Natural killer cell (primary cell): ENCODE measurements around the gene SEPHS1. TPM values are rescaled to one million over a fixed set of nuclear protein-coding genes. Genes with fewer than 3 reads are reported as not detected.

Experiments
- ATAC-seq, 3 donors: fragments of 150-1000 bp in 2 of 3; fragments of 200-7000 bp in 1 of 3; cut with Tn5 transposase; 1 replicate in 1 of 3; 2 replicates in 2 of 3; pipeline ENCODE4 v1.10.0; 2021; ENCODE audit warnings: mild to moderate bottlenecking in 2 of 3, moderate library complexity in 2 of 3
- DNase-seq, 2 donors: peaks; one replicate each; pipeline versions ENCODE4 v3.0.0 to v3.0.0-alpha.2; 2013 to 2021; ENCODE audit warnings: mixed read lengths in 1 of 2
- H3K27ac ChIP-seq: one replicate; pipeline ENCODE4 v1.5.1; 2013; ENCODE audit warnings: mild to moderate bottlenecking, low read length
- H3K27me3 ChIP-seq: one replicate; pipeline ENCODE4 v1.6.1; 2013; ENCODE audit warnings: low read length; ENCODE audit not compliant: control insufficient read depth, insufficient read depth
- H3K36me3 ChIP-seq: one replicate; pipeline ENCODE4 v1.6.1; 2013; ENCODE audit warnings: low read length; ENCODE audit not compliant: control insufficient read depth, insufficient read depth
- H3K4me1 ChIP-seq: one replicate; pipeline ENCODE4 v1.6.1; 2013; ENCODE audit warnings: low read length; ENCODE audit not compliant: control insufficient read depth, insufficient read depth
- H3K4me3 ChIP-seq: one replicate; pipeline ENCODE4 v1.5.1; 2013; ENCODE audit warnings: low read length
- H3K9me3 ChIP-seq: one replicate; pipeline ENCODE4 v1.6.1; 2013; ENCODE audit warnings: low read length; ENCODE audit not compliant: control insufficient read depth, insufficient read depth
- H3K27ac Mint-ChIP-seq, 2 donors: one replicate each; pipeline ENCODE4 v1.8.0; 2022; ENCODE audit warnings: mild to moderate bottlenecking in 2 of 2, mixed read lengths in 2 of 2, moderate library complexity in 1 of 2
- H3K27me3 Mint-ChIP-seq, 2 donors: one replicate each; pipeline ENCODE4 v1.8.0; 2022; ENCODE audit warnings: low read depth in 2 of 2, mixed read lengths in 2 of 2
- H3K36me3 Mint-ChIP-seq: one replicate; pipeline ENCODE4 v1.8.0; 2022; ENCODE audit warnings: mixed read lengths
- H3K4me1 Mint-ChIP-seq, 2 donors: one replicate each; pipeline ENCODE4 v1.8.0; 2022; ENCODE audit warnings: mixed read lengths in 2 of 2
- H3K4me3 Mint-ChIP-seq: one replicate; pipeline ENCODE4 v1.8.0; 2022; ENCODE audit warnings: mild to moderate bottlenecking, moderate library complexity, mixed read lengths
- H3K9me3 Mint-ChIP-seq, 2 donors: one replicate each; pipeline ENCODE4 v1.8.0; 2022; ENCODE audit warnings: mixed read lengths in 2 of 2
- WGBS: methylation state at CpG from one replicate; pipeline ENCODE4 v1.1.7; 2013; ENCODE audit warnings: missing lambda C conversion rate; ENCODE audit not compliant: insufficient coverage; 5-methylcytosine and 5-hydroxymethylcytosine counted together
- intact Hi-C: fragments of 100-400 bp; cut with micrococcal nuclease; formaldehyde crosslinking; loops from one replicate; pipeline ENCODE4 v1.14.2; 2022
- total RNA-seq, 4 donors: library from RNA; stranded (reverse); fragments of 120-200 nt in 1 of 4; gene quantifications; one replicate each; pipeline versions ENCODE4 v1.2.3 to v1.2.4, GENCODE V29; 2013 to 2022
- TF ChIP-seq, protein P1 (sequence below): fragments of 200-600 bp; IDR thresholded peaks from one replicate; pipeline ENCODE4 v1.8.0; 2022; ENCODE audit warnings: antibody characterized with exemption

Gene SEPHS1
- total RNA-seq, 3 donors from 2014 or later (not counting 1 experiment from before 2014, with no cell fraction given) = 20.4 to 28.2 (median 23.4) TPM

DNA sequence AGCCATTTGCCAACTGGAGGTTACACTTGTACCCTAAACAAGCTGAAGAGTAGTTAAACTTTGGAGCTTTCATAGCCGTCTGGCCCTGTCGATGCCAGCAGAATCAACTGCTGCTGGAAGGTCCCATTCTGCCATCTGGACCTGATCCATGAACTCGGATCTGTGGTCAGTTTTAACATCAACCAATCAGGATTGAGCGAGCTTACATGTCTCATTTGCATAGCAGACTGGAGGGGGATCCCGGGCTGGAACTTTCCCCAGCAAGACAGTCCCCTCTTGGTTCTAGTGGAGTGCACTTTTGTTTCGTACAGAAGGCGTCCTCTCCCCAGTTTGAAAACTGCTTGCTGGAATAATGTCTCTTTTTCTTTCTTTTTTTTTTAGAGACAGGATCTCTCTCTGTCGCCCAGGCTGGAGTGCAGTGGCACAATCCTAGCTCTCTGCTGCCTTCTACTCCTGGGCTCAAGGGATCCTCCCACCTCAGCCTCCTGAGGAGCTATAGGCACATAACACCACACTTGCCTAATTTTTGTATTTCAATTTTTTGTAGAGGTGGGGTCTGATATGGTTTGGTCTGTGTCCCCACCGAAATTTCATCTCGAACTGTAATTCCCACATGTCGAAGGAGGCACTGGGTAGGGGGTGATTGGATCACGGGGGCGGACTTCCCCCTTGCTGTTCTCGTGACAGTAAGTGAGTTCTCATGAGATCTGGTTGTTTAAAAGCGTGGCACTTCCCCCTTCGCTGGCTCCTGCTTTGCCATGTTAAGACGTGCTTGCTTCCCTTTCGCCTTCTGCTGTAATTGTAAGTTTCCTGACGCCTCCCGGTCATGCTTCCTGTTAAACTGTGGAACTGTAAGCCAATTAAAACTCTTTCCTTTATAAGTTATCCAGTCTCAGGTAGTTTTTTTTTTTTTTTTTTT, 42.8 kb upstream of the SEPHS1 start:
- no peak overlapping the region for H3K4me3 Mint-ChIP-seq
- H3K27me3 Mint-ChIP-seq = peaks cover 11 to 15% of the 10 kb centered on the region in 2 donors
- H3K4me1 Mint-ChIP-seq = no peaks in the 10 kb centered on the region
- H3K9me3 ChIP-seq = no peaks in the 10 kb centered on the region
- intact Hi-C loops = no loop called here
- TF ChIP-seq, protein P1, sequence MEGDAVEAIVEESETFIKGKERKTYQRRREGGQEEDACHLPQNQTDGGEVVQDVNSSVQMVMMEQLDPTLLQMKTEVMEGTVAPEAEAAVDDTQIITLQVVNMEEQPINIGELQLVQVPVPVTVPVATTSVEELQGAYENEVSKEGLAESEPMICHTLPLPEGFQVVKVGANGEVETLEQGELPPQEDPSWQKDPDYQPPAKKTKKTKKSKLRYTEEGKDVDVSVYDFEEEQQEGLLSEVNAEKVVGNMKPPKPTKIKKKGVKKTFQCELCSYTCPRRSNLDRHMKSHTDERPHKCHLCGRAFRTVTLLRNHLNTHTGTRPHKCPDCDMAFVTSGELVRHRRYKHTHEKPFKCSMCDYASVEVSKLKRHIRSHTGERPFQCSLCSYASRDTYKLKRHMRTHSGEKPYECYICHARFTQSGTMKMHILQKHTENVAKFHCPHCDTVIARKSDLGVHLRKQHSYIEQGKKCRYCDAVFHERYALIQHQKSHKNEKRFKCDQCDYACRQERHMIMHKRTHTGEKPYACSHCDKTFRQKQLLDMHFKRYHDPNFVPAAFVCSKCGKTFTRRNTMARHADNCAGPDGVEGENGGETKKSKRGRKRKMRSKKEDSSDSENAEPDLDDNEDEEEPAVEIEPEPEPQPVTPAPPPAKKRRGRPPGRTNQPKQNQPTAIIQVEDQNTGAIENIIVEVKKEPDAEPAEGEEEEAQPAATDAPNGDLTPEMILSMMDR = no peak
- H3K9me3 Mint-ChIP-seq = no peaks in the 10 kb centered on the region
- H3K27ac Mint-ChIP-seq = no peak overlapping the region
- no peaks in the 10 kb centered on the region for H3K27me3 ChIP-seq
- H3K36me3 Mint-ChIP-seq = no peaks in the 10 kb centered on the region
- H3K4me1 ChIP-seq = no peaks in the 10 kb centered on the region
- no peak overlapping the region for H3K27ac ChIP-seq
- no peaks in the 10 kb centered on the region for H3K36me3 ChIP-seq
- DNase-seq (no peak), ATAC-seq (no peak)
- H3K4me3 ChIP-seq = no peak overlapping the region
- WGBS = 44% methylated on average over 20 of the region's 20 CpGs

DNA sequence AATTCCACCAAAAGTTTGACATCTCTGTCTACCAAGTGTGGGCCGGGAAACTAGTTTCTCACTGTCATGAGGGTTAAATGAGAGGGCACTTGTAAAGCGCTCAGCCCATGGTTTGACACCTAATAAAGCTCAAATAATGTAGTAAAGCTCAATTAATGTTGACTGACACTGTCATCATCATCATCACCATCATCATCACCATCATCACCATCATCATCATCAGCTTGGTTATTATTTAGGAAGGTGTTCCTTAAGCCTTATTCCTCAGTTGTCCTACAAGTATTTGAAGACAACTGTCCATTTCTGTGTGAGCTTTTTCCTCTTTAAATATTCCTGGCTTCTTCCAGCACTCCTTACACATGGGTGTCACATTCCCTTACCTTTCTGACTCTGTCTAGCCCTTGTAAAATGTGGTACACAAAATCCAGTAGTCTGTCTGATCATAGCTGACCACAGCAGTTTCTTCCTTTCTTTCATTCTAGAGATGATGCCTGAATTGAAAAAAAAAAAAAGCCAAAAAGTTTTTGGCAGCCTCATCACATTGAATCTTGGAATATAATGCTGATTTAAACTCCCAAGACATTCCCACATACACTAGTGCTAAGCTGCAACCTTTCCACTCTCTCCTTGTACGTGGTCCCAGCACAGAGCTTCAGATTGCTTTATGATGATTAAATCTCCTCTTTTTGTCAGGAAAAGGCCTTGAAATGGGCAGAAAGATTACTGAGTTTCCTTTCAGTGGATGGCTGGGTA, 40.6 kb upstream of the SEPHS1 start:
- WGBS = 95% methylated on average over 3 of the region's 3 CpGs
- no peaks in the 10 kb centered on the region for H3K4me1 Mint-ChIP-seq
- no peaks in the 10 kb centered on the region for H3K36me3 Mint-ChIP-seq
- intact Hi-C loops = no loop called here
- H3K4me3 Mint-ChIP-seq = no peak overlapping the region
- peaks cover 9 to 12% of the 10 kb centered on the region in 2 donors for H3K27me3 Mint-ChIP-seq
- H3K27ac Mint-ChIP-seq = no peak overlapping the region
- Histone ChIP-seq H3K27me3 (no peaks in the 10 kb centered on the region), H3K4me1 (no peaks in the 10 kb centered on the region), H3K27ac (no peak overlapping the region), H3K9me3 (no peaks in the 10 kb centered on the region), H3K36me3 (no peaks in the 10 kb centered on the region), H3K4me3 (no peak overlapping the region)
- TF ChIP-seq, protein P1 = no peak
- no peak for ATAC-seq
- DNase-seq = no peak
- H3K9me3 Mint-ChIP-seq = no peaks in the 10 kb centered on the region

DNA sequence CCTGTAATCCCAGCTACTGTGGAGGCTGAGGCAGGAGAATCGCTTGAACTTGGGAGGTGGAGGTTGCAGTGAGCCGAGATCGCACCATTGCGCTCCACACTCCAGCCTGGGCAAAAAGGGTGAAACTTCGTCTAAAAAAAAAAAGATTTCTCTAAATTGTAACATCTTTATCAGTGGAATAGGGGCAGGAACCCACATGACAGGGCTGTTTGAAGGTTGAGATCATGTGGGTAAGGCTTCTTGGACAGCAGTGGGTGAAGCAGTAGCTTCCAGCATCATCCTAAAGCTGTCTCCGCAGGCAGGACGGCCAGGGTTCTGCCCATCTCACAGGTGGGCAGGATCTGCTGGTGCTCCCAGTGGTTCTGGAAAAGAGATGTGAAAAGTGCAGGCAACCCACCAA, 37.9 kb upstream of the SEPHS1 start:
- Mint-ChIP-seq H3K4me3 (no peak overlapping the region), H3K9me3 (no peaks in the 10 kb centered on the region), H3K27me3 (peaks cover 22 to 23% of the 10 kb centered on the region in 2 donors)

More for the DNA sequence above, 37.9 kb upstream of the SEPHS1 start:
- H3K9me3 ChIP-seq = no peaks in the 10 kb centered on the region
- WGBS = 89% methylated on average over 7 of the region's 7 CpGs
- ATAC-seq = no peak
- no peak for DNase-seq
- no peaks in the 10 kb centered on the region for H3K36me3 ChIP-seq
- H3K4me3 ChIP-seq = no peak overlapping the region
- peaks cover 10% of the 10 kb centered on the region for H3K4me1 ChIP-seq
- intact Hi-C loops = no loop called here
- Mint-ChIP-seq H3K36me3 (no peaks in the 10 kb centered on the region), H3K4me1 (peaks cover 10 to 11% of the 10 kb centered on the region in 2 donors), H3K27ac (no peak overlapping the region)
- TF ChIP-seq, protein P1 = no peak
- H3K27ac ChIP-seq = no peak overlapping the region
- peaks cover 8% of the 10 kb centered on the region for H3K27me3 ChIP-seq
